Astrocyte (in vitro differentiated cells and primary cell): Measurements from ENCODE around the gene IRX1.

Experiments
- EZH2 ChIP-seq: IDR thresholded peaks from 2 replicates; pipeline ENCODE4 v1.6.1; 2012; ENCODE audit warnings: mild to moderate bottlenecking, low read length, inconsistent platforms; ENCODE audit not compliant: insufficient read depth
- TF ChIP-seq, protein P1 (sequence below): IDR thresholded peaks from 2 replicates; pipeline ENCODE4 v1.5.1; 2011; ENCODE audit warnings: low read depth, mild to moderate bottlenecking, inconsistent platforms, low read length, moderate library complexity; ENCODE audit not compliant: insufficient read depth

DNA sequence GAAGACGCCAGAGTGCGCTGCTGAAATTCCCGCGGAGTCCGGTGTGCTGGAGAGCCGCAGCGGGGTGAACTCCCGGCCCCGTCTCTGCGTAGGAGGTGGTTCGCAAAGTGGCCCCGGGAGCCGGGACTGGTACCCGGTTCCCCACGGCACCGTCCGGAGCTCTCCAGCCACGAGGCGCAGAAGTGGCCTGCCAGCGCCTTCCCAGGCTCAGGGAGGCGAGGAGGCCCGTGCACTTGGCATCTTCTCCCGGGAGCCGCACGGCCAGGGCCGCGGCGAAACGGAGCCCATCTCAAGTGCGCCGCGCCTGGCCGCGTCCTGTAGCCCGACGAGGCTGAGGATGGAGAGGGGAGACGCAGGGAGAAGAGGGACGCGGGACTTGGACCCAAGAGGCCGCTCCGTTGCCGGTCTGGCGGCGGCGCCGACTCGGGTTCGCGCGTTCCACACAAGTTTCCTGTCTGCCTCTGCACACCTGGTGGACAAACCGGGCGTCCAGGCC lies 1.1 kb upstream of the IRX1 start:
- TF ChIP-seq, protein P1, sequence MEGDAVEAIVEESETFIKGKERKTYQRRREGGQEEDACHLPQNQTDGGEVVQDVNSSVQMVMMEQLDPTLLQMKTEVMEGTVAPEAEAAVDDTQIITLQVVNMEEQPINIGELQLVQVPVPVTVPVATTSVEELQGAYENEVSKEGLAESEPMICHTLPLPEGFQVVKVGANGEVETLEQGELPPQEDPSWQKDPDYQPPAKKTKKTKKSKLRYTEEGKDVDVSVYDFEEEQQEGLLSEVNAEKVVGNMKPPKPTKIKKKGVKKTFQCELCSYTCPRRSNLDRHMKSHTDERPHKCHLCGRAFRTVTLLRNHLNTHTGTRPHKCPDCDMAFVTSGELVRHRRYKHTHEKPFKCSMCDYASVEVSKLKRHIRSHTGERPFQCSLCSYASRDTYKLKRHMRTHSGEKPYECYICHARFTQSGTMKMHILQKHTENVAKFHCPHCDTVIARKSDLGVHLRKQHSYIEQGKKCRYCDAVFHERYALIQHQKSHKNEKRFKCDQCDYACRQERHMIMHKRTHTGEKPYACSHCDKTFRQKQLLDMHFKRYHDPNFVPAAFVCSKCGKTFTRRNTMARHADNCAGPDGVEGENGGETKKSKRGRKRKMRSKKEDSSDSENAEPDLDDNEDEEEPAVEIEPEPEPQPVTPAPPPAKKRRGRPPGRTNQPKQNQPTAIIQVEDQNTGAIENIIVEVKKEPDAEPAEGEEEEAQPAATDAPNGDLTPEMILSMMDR: no peak
- TF ChIP-seq EZH2: peak; percentile 50
